Measurements from ENCODE around the gene KMT2A. TPM values are rescaled to one million over a fixed set of nuclear protein-coding genes. Genes with fewer than 3 reads are reported as not detected.

Gene KMT2A
- total RNA-seq, 1 experiment from 2014 or later = 52.0 TPM

DNA sequence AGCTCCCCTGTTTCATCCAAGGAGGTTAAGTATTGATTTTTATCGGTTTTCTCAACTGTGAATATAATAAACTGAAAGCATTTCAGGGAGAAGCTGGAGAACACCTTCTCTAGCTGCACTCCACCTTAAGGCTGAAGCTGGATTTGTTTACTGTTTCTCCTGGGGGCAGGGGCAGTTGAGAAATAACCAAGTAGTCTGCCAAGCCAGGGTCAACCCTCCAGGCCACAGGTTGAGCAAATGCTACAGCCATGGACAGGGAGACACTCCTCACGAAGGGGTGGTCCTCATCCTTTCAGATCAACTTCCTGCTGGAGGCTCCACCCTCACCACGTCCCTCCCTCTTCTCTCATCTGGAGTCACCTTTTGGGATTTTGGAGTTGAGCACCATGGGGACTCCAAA, 90.8 kb downstream of the KMT2A start, which contains the start of gene TTC36:
Gene TTC36 (plus strand): TSS at position 366 of the 400 bp plus-strand sequence. CDS start 21 bp downstream, at position 387.
- DNase-seq (ENCODE audit: unreplicated experiment) = no peak

DNA sequence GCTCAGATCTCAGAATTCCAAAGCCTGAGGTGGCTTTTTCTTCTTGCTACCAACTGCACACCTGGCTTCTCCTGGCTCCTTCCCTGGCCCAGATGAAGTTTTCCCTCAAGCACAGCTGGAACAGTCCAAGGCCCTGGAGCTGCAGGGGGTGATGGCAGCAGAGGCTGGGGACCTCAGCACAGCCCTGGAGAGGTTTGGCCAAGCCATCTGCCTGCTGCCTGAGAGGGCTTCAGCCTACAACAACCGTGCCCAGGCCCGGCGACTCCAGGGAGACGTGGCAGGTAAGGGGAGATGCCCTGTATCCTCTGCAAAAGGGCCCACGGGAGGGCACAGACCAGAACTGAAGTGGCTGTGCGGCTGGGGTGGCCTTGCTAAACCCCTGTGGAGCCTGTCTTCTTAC, 92.2 kb downstream of the KMT2A start:
- Mint-ChIP-seq H3K36me3 (ENCODE audit: insufficient read depth, unreplicated experiment) (peaks cover 31% of the 10 kb centered on the region), H3K4me3 (ENCODE audit: unreplicated experiment) (no peak overlapping the region), H3K9me3 (ENCODE audit: unreplicated experiment) (no peaks in the 10 kb centered on the region), H3K4me1 (ENCODE audit: insufficient read depth, unreplicated experiment) (no peaks in the 10 kb centered on the region), H3K27ac (ENCODE audit: low read depth, unreplicated experiment) (no peak overlapping the region), H3K27me3 (ENCODE audit: insufficient read depth, unreplicated experiment) (no peaks in the 10 kb centered on the region)
- no TSS peak for BruUV-seq (replicated peaks)
- intact Hi-C loops (cut with micrococcal nuclease) = no loop called here
- TF ChIP-seq, protein P1, sequence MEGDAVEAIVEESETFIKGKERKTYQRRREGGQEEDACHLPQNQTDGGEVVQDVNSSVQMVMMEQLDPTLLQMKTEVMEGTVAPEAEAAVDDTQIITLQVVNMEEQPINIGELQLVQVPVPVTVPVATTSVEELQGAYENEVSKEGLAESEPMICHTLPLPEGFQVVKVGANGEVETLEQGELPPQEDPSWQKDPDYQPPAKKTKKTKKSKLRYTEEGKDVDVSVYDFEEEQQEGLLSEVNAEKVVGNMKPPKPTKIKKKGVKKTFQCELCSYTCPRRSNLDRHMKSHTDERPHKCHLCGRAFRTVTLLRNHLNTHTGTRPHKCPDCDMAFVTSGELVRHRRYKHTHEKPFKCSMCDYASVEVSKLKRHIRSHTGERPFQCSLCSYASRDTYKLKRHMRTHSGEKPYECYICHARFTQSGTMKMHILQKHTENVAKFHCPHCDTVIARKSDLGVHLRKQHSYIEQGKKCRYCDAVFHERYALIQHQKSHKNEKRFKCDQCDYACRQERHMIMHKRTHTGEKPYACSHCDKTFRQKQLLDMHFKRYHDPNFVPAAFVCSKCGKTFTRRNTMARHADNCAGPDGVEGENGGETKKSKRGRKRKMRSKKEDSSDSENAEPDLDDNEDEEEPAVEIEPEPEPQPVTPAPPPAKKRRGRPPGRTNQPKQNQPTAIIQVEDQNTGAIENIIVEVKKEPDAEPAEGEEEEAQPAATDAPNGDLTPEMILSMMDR (IDR thresholded peaks at IDR 0.05; ENCODE audit: unreplicated experiment) = no peak
- POLR2A ChIA-PET = no interaction called here
- no peak for DNase-seq (ENCODE audit: unreplicated experiment)
- CTCF ChIA-PET = interaction anchor here (0.7 kb wide), 1 partner anchor 10 kb away, joined by 3 read pairs; no protein-coding TSS in a partner anchor

More for the DNA sequence above, 90.8 kb downstream of the KMT2A start, which contains the start of gene TTC36:
- Mint-ChIP-seq H3K27ac (ENCODE audit: low read depth, unreplicated experiment) (no peak within 1 kb of the TSS), H3K36me3 (ENCODE audit: insufficient read depth, unreplicated experiment) (peaks cover 42% of the 10 kb centered on the region), H3K4me1 (ENCODE audit: insufficient read depth, unreplicated experiment) (no peaks in the 10 kb centered on the region), H3K9me3 (ENCODE audit: unreplicated experiment) (no peaks in the 10 kb centered on the region), H3K27me3 (ENCODE audit: insufficient read depth, unreplicated experiment) (no peaks in the 10 kb centered on the region), H3K4me3 (ENCODE audit: unreplicated experiment) (no peak within 1 kb of the TSS)
- TF ChIP-seq, protein P1 (IDR thresholded peaks at IDR 0.05; ENCODE audit: unreplicated experiment) = no peak
- CTCF ChIA-PET = interaction anchor here (0.6 to 1.0 kb wide), 3 partner anchors 11 to 35 kb away, joined by 3 read pairs; no protein-coding TSS in a partner anchor
- intact Hi-C loops (cut with micrococcal nuclease) = no loop called here
- no TSS peak for BruUV-seq (replicated peaks)
- POLR2A ChIA-PET = interaction anchor here (0.7 kb wide), 1 partner anchor 12 kb away, joined by 3 read pairs; no protein-coding TSS in a partner anchor

DNA sequence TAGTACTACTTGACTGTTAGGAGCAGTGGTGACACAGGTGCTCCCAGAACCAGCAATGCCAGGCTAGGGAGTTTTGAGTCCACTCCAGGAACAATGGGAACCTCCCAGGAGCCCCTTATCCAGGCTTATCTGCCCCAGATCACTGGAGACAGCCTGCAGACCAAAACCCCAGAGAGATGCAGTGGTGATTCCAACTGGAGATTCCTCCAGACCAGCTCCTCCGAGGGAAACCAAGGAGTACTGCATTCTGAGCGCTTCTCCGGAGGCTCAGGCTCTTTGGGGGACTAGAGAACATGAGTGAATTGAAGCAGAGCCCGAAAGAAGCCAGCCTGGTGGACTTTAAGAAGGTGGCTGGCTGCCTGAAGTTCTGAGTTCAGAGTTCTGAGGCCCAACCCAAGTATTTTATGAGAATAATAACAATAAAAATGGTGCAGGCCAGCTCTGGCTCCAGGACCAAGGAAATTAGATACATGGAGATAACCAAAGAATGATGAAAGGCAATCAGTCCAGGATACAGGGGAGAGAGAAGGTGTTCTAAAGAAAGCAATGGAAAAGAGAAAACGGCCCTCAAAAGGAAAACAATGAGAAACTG, 93.4 kb downstream of the KMT2A start:
- DNase-seq (ENCODE audit: unreplicated experiment) = no peak
- no peaks in the 10 kb centered on the region for H3K4me1 Mint-ChIP-seq (ENCODE audit: insufficient read depth, unreplicated experiment)
- TF ChIP-seq, protein P1 (IDR thresholded peaks at IDR 0.05; ENCODE audit: unreplicated experiment) = no peak
- intact Hi-C loops (cut with micrococcal nuclease) = no loop called here
- H3K36me3 Mint-ChIP-seq (ENCODE audit: insufficient read depth, unreplicated experiment) = peaks cover 19% of the 10 kb centered on the region
- BruUV-seq (replicated peaks) = no TSS peak
- CTCF ChIA-PET = no interaction called here
- POLR2A ChIA-PET = no interaction called here
- no peaks in the 10 kb centered on the region for H3K27me3 Mint-ChIP-seq (ENCODE audit: insufficient read depth, unreplicated experiment)
- no peak overlapping the region for H3K27ac Mint-ChIP-seq (ENCODE audit: low read depth, unreplicated experiment)
- H3K4me3 Mint-ChIP-seq (ENCODE audit: unreplicated experiment) = no peak overlapping the region
- H3K9me3 Mint-ChIP-seq (ENCODE audit: unreplicated experiment) = no peaks in the 10 kb centered on the region

DNA sequence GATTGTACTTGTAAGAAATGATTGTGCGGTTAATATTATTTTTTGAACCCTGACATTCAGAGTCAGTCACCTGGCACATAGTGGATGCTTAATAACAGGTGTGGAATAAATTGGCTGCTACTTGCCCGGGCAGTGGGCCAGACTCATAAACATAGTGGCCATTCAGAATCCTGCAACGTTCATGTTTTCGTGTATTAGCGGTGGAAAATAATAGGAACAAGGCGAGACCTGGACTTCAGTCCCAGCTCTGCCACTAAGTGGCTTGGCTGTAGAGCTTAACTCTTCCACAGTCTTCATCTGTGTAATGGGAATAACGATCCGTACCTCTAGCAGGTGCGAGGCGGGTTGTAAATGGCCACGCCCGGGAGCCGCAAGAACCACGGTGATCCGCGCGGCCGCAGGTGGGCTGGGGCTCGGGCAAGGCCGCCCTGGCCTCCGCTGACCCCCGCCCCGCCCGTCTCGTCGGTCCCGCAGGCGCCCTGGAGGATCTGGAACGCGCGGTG, 93.9 kb downstream of the KMT2A start:
- H3K9me3 Mint-ChIP-seq (ENCODE audit: unreplicated experiment) = no peaks in the 10 kb centered on the region
- TF ChIP-seq, protein P1 (IDR thresholded peaks at IDR 0.05; ENCODE audit: unreplicated experiment) = no peak
- no peak overlapping the region for H3K4me3 Mint-ChIP-seq (ENCODE audit: unreplicated experiment)
- no peak for DNase-seq (ENCODE audit: unreplicated experiment)
- H3K4me1 Mint-ChIP-seq (ENCODE audit: insufficient read depth, unreplicated experiment) = no peaks in the 10 kb centered on the region
- H3K27me3 Mint-ChIP-seq (ENCODE audit: insufficient read depth, unreplicated experiment) = no peaks in the 10 kb centered on the region
- no peak overlapping the region for H3K27ac Mint-ChIP-seq (ENCODE audit: low read depth, unreplicated experiment)
- intact Hi-C loops (cut with micrococcal nuclease) = no loop called here
- no TSS peak for BruUV-seq (replicated peaks)
- ChIA-PET POLR2A (no interaction called here), CTCF (no interaction called here)
- peaks cover 14% of the 10 kb centered on the region for H3K36me3 Mint-ChIP-seq (ENCODE audit: insufficient read depth, unreplicated experiment)

Data from MCF 10A (cell line).